SK-N-SH (cell line): ENCODE measurements around the gene ZNF827. TPM values are rescaled to one million over a fixed set of nuclear protein-coding genes. Genes with fewer than 3 reads are reported as not detected.

Source experiments
- CTCF ChIA-PET: fragments of 300-600, 350-600 bp; formaldehyde crosslinking; extraction: SDS; loops from one replicate; lab custom pipeline; 2021; lab: Yijun Ruan, JAX
- POLR2A ChIA-PET: fragments of 350-600 bp; sonication (Branson Sonifier 250); formaldehyde crosslinking; extraction: SDS; loops from one replicate; lab custom pipeline; 2020; ENCODE audit warnings: antibody characterized with exemption, inconsistent platforms; lab: Yijun Ruan, JAX
- DNase-seq: peaks from one replicate; pipeline ENCODE4 v3.0.0; 2012
- H2AFZ ChIP-seq: fragments of 200-600 bp; sonication (generic); 2 replicates; pipeline ENCODE4 v1.8.1; 2016; ENCODE audit warnings: antibody characterized with exemption, mild to moderate bottlenecking, low read depth
- H3F3A ChIP-seq: fragments of 200-600 bp; sonication (generic); replicated peaks from 2 replicates; pipeline ENCODE3; 2016; ENCODE audit warnings: antibody characterized with exemption, mild to moderate bottlenecking; ENCODE audit not compliant: insufficient read depth
- H3K27ac ChIP-seq, 2 experiments: fragments of 200-500 bp in 1 of 2; fragments of 200-600 bp in 1 of 2; sonication (Bioruptor generic) in 1 of 2; sonication (generic), shearing (Covaris generic) in 1 of 2; 2 replicates each; pipeline versions ENCODE4 v1.5.1 to v1.6.1; 2014 to 2016; ENCODE audit warnings: low read depth in 2 of 2, inconsistent platforms in 1 of 2, low read length in 1 of 2, mild to moderate bottlenecking in 1 of 2, mixed read lengths in 1 of 2
- H3K27me3 ChIP-seq: fragments of 200-600 bp; sonication (generic), shearing (Covaris generic); 2 replicates; pipeline ENCODE4 v1.6.1; 2016; ENCODE audit warnings: mixed run types; ENCODE audit not compliant: insufficient read depth
- H3K36me3 ChIP-seq, 2 experiments: fragments of 200-500 bp in 1 of 2; fragments of 200-600 bp in 1 of 2; sonication (Bioruptor generic) in 1 of 2; sonication (generic) in 1 of 2; replicated peaks in 1 of 2; 2 replicates each; pipeline versions ENCODE3 to v1.5.1; 2014 to 2016; ENCODE audit warnings: low read length in 1 of 2, mild to moderate bottlenecking in 1 of 2; ENCODE audit not compliant: insufficient read depth in 2 of 2, control insufficient read depth in 1 of 2
- H3K4me1 ChIP-seq, 2 experiments: fragments of 200-500 bp in 1 of 2; fragments of 200-600 bp in 1 of 2; sonication (Bioruptor generic) in 1 of 2; sonication (generic), shearing (Covaris generic) in 1 of 2; 2 replicates each; pipeline versions ENCODE4 v1.5.1 to v1.6.1; 2014 to 2016; ENCODE audit warnings: low read depth in 1 of 2, low read length in 1 of 2, mixed run types in 1 of 2; ENCODE audit not compliant: insufficient read depth in 2 of 2, control insufficient read depth in 1 of 2
- H3K4me2 ChIP-seq: fragments of 200-600 bp; sonication (generic), shearing (Covaris generic); 2 replicates; pipeline ENCODE4 v1.6.1; 2017; ENCODE audit warnings: mixed run types
- H3K4me3 ChIP-seq, 2 experiments: fragments of 200-500 bp in 1 of 2; fragments of 200-600 bp in 1 of 2; sonication (Bioruptor generic) in 1 of 2; sonication (generic), shearing (Covaris generic) in 1 of 2; 2 replicates each; pipeline versions ENCODE4 v1.5.1 to v1.8.1; 2014 to 2016; ENCODE audit warnings: low read depth in 2 of 2, inconsistent platforms in 1 of 2, low read length in 1 of 2, mild to moderate bottlenecking in 1 of 2, mixed read lengths in 1 of 2, moderate library complexity in 1 of 2
- H3K79me2 ChIP-seq: fragments of 200-600 bp; sonication (generic); 2 replicates; pipeline ENCODE4 v1.8.1; 2017; ENCODE audit warnings: mild to moderate bottlenecking; ENCODE audit not compliant: insufficient read depth
- H3K9ac ChIP-seq: fragments of 200-600 bp; sonication (generic); 2 replicates; pipeline ENCODE4 v1.6.1; 2017; ENCODE audit warnings: mixed run types
- H3K9me2 ChIP-seq: fragments of 200-600 bp; sonication (generic); 2 replicates; pipeline ENCODE4 v1.6.1; 2017; ENCODE audit warnings: mixed run types
- H3K9me3 ChIP-seq: fragments of 200-600 bp; sonication (generic); 2 replicates; pipeline ENCODE4 v1.6.1; 2017; ENCODE audit warnings: mixed run types, mild to moderate bottlenecking, moderate library complexity
- H4K20me1 ChIP-seq: fragments of 200-600 bp; sonication (generic); 2 replicates; pipeline ENCODE4 v1.6.1; 2017; ENCODE audit warnings: mild to moderate bottlenecking, mixed run types; ENCODE audit not compliant: insufficient read depth
- CHD2 ChIP-seq: fragments of 150-350 bp; IDR thresholded peaks from 2 replicates; pipeline ENCODE4 v1.6.1; 2018; ENCODE audit warnings: low read length; ENCODE audit not compliant: partially characterized antibody
- ELF1 ChIP-seq: IDR thresholded peaks from 2 replicates; pipeline ENCODE4 v1.4.0; 2012
- EP300 ChIP-seq, 2 experiments: IDR thresholded peaks; 2 replicates each; pipeline versions ENCODE4 v1.4.0 to v1.6.1; 2012; ENCODE audit warnings: borderline replicate concordance in 1 of 2, low read depth in 1 of 2, low read length in 1 of 2
- FOSL2 ChIP-seq: IDR thresholded peaks from 2 replicates; pipeline ENCODE4 v1.4.0; 2012; ENCODE audit warnings: low read depth, mild to moderate bottlenecking, moderate library complexity, borderline replicate concordance
- FOXM1 ChIP-seq: IDR thresholded peaks from 2 replicates; pipeline ENCODE4 v1.4.0; 2012; ENCODE audit warnings: low read depth, mild to moderate bottlenecking
- GATA2 ChIP-seq: sonication (generic); formaldehyde crosslinking; IDR thresholded peaks from 2 replicates; pipeline ENCODE4 v1.5.0; 2020; ENCODE audit warnings: mild to moderate bottlenecking, missing genetic modification reagents
- JUND ChIP-seq: IDR thresholded peaks from 2 replicates; pipeline ENCODE4 v1.4.0; 2012
- MEF2A ChIP-seq: IDR thresholded peaks from 2 replicates; pipeline ENCODE4 v1.4.0; 2012; ENCODE audit warnings: low read depth, borderline replicate concordance
- MXI1 ChIP-seq: IDR thresholded peaks from 2 replicates; pipeline ENCODE4 v1.6.1; 2012; ENCODE audit warnings: mild to moderate bottlenecking, low read depth, low read length, improper control_type of control experiment
- NFIC ChIP-seq: IDR thresholded peaks from 2 replicates; pipeline ENCODE4 v1.4.0; 2012; ENCODE audit warnings: borderline replicate concordance
- POLR2AphosphoS5 ChIP-seq: IDR thresholded peaks from 2 replicates; pipeline ENCODE4 v1.6.1; 2012; ENCODE audit warnings: low read depth, low read length
- RCOR1 ChIP-seq: fragments of 150-350 bp; IDR thresholded peaks from 2 replicates; pipeline ENCODE4 v1.6.1; 2017; ENCODE audit warnings: antibody characterized with exemption, low read length
- TAF1 ChIP-seq: IDR thresholded peaks from 2 replicates; pipeline ENCODE4 v1.6.1; 2012; ENCODE audit warnings: low read depth, mild to moderate bottlenecking, low read length, moderate library complexity, borderline replicate concordance
- WGBS: methylation state at CpG from one replicate; pipeline ENCODE4 v1.1.6; 2017; ENCODE audit warnings: low lambda C conversion rate; 5-methylcytosine and 5-hydroxymethylcytosine counted together
- polyA plus RNA-seq, 3 experiments: library from polyadenylated mRNA; depleted of rRNA; stranded (reverse); fragments of >200 nt; gene quantifications; 2 replicates each; pipeline ENCODE4 v1.2.3, GENCODE V29; 2012
- TF ChIP-seq, protein P1 (sequence below): IDR thresholded peaks from 2 replicates; pipeline ENCODE4 v1.6.1; 2012; ENCODE audit warnings: mild to moderate bottlenecking, low read depth, low read length, moderate library complexity
- TF ChIP-seq, protein P2 (sequence below): IDR thresholded peaks from 2 replicates; pipeline ENCODE4 v1.4.0; 2012; ENCODE audit warnings: low read depth, borderline replicate concordance
- TF ChIP-seq, protein P3 (sequence below): IDR thresholded peaks from 2 replicates; pipeline ENCODE4 v1.4.0; 2012; ENCODE audit warnings: low read depth

The ZNF827 gene
- polyA plus RNA-seq, 1 of the 3 experiments (the other 2 are of a cell fraction): 23.2 TPM

DNA sequence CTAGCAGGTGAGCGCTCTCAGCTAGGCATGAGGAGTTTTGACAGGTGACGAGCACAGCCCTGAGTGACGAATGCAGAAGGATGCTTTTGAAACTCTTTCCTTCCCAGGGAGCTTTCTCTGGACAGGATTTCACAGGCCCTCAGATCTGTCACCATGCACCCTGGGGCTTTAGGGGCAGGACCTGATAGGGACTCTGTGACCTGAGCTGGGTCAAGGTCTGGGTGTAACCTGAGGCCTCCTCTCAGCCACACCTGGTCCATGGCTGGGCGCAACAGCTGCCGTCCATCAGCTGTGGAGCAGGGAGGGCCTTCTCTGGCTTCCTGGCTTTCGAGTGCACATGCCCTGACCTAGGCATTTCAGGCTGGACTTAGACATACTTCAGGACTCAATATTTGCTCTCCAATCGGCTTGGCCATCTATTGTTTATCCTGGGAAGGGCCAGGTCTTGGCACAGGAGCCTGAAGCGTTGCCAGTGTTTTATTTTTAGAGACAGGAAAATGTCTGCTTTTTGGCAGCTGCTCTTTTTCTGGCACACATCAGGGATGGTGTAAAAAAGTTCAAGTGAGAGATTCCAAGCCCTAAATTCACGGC lies 202.3 kb downstream of the ZNF827 start (continued):
- 0 out of 4 replicates have a peak, but pooled peaks of 1 of the 2 experiments have one; percentile 16 for TF ChIP-seq EP300 (IDR thresholded peaks at IDR 0.05; ENCODE audit: borderline replicate concordance in 1 of 2, low read depth in 1 of 2, low read length in 1 of 2)

GRCh38 chr4:145735827-145736226 lies 202.8 kb downstream of the ZNF827 start:
- H3K79me2 ChIP-seq: no peaks in the 10 kb centered on the region
- 81% methylated on average over 4 of the region's 4 CpGs for WGBS
- no peak overlapping the region for H2AFZ ChIP-seq

More at GRCh38 chr4:145735827-145736226, 202.8 kb downstream of the ZNF827 start:
- Histone ChIP-seq H3K36me3 (no peaks in the 10 kb centered on the region), H3K4me1 (peaks cover 26 to 38% of the 10 kb centered on the region in 2 experiments), H4K20me1 (no peaks in the 10 kb centered on the region), H3K4me2 (peak overlapping the region; percentile 78), H3K9me2 (no peaks in the 10 kb centered on the region), H3K27ac (peak overlapping the region; percentile 99 to 100), H3K9ac (peak overlapping the region; percentile 88), H3F3A (peaks cover 32% of the 10 kb centered on the region), H3K4me3 (no peak overlapping the region), H3K27me3 (no peaks in the 10 kb centered on the region), H3K9me3 (no peaks in the 10 kb centered on the region)
- ChIA-PET CTCF (interaction anchor here (1.4 kb wide), 1 partner anchor 196 kb away, joined by 5 read pairs; no protein-coding TSS in a partner anchor), POLR2A (no interaction called here)
- TF ChIP-seq ELF1 (no peak), NFIC (no peak), POLR2AphosphoS5 (no peak), EP300 (IDR thresholded peaks at IDR 0.05; ENCODE audit: borderline replicate concordance in 1 of 2, low read depth in 1 of 2, low read length in 1 of 2) (no peak), GATA2 (CRISPR knock-in tag) (no peak), CHD2 (no peak), JUND (no peak), TAF1 (no peak), RCOR1 (no peak), FOSL2 (no peak), MXI1 (no peak), FOXM1 (no peak), MEF2A (no peak)
- TF ChIP-seq, protein P1, sequence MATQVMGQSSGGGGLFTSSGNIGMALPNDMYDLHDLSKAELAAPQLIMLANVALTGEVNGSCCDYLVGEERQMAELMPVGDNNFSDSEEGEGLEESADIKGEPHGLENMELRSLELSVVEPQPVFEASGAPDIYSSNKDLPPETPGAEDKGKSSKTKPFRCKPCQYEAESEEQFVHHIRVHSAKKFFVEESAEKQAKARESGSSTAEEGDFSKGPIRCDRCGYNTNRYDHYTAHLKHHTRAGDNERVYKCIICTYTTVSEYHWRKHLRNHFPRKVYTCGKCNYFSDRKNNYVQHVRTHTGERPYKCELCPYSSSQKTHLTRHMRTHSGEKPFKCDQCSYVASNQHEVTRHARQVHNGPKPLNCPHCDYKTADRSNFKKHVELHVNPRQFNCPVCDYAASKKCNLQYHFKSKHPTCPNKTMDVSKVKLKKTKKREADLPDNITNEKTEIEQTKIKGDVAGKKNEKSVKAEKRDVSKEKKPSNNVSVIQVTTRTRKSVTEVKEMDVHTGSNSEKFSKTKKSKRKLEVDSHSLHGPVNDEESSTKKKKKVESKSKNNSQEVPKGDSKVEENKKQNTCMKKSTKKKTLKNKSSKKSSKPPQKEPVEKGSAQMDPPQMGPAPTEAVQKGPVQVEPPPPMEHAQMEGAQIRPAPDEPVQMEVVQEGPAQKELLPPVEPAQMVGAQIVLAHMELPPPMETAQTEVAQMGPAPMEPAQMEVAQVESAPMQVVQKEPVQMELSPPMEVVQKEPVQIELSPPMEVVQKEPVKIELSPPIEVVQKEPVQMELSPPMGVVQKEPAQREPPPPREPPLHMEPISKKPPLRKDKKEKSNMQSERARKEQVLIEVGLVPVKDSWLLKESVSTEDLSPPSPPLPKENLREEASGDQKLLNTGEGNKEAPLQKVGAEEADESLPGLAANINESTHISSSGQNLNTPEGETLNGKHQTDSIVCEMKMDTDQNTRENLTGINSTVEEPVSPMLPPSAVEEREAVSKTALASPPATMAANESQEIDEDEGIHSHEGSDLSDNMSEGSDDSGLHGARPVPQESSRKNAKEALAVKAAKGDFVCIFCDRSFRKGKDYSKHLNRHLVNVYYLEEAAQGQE: no peak
- TF ChIP-seq, protein P2, sequence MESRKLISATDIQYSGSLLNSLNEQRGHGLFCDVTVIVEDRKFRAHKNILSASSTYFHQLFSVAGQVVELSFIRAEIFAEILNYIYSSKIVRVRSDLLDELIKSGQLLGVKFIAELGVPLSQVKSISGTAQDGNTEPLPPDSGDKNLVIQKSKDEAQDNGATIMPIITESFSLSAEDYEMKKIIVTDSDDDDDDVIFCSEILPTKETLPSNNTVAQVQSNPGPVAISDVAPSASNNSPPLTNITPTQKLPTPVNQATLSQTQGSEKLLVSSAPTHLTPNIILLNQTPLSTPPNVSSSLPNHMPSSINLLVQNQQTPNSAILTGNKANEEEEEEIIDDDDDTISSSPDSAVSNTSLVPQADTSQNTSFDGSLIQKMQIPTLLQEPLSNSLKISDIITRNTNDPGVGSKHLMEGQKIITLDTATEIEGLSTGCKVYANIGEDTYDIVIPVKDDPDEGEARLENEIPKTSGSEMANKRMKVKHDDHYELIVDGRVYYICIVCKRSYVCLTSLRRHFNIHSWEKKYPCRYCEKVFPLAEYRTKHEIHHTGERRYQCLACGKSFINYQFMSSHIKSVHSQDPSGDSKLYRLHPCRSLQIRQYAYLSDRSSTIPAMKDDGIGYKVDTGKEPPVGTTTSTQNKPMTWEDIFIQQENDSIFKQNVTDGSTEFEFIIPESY: no peak
- TF ChIP-seq, protein P3, sequence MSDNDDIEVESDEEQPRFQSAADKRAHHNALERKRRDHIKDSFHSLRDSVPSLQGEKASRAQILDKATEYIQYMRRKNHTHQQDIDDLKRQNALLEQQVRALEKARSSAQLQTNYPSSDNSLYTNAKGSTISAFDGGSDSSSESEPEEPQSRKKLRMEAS: no peak
- DNase-seq: no peak
